NCI-H2227 (cell line): ENCODE data around the gene PDC.
"Not testable (repeated sequence)": the region's sequence is repeated elsewhere in the genome, so short reads cannot be mapped to it uniquely, and the experiment has no call there.

ENCODE experiments used
- DNase-seq: peaks from one replicate; lab custom pipeline; 2025; ENCODE audit not compliant: unreplicated experiment; lab: John Stamatoyannopoulos, UW

Gene PDC

GRCh38 chr1:186403632-186404031 is 57.3 kb downstream of the PDC start:
- DNase-seq: no peak

DNA sequence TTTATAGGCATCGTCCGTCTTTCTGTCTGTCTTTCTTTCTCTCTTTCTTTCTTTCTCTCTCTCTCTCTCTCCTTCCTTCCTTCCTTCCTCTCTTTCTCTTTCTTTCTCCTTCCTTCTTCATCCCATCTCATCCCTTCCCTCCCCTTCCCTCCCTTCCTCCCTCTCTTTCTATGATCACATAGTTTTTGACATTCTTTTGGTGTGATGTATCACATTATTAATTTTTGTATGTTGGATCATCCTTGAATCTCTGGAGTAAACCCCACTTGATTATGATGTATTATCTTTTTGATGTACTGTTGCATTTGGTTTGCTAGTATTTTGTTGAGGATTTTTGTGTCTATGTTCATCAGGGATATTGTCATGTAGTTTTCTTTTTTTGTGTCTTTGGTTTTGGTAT is 59.5 kb downstream of the PDC start:
- DNase-seq: not testable (repeated sequence)
